ENCODE results near the gene ARHGAP25. TPM values are rescaled to one million over a fixed set of nuclear protein-coding genes. Genes with fewer than 3 reads are reported as not detected.
A peak's percentile ranks its signal among the peaks of the same experiment; 100 is the strongest.

Gene ARHGAP25
- total RNA-seq, 2 experiments from 2014 or later = 18.6 to 43.8 TPM

GRCh38 chr2:68687018-68687417 lies 47.6 kb upstream of the ARHGAP25 start:
- Histone ChIP-seq H3K9me2 (ENCODE audit: insufficient read depth, low read length) (no peaks in the 10 kb centered on the region), H3K36me3 (ENCODE audit: insufficient read depth, low read length) (no peaks in the 10 kb centered on the region), H3K4me1 (ENCODE audit: insufficient read depth, low read length, poor library complexity, severe bottlenecking) (peaks cover 53% of the 10 kb centered on the region), H3K4me2 (ENCODE audit: low read length) (no peak overlapping the region), H3K79me2 (ENCODE audit: insufficient read depth, low read depth, low read length) (peaks cover 6% of the 10 kb centered on the region; the same call in 1 of the 2 replicates), H4K20me1 (ENCODE audit: insufficient read depth, low read length) (no peaks in the 10 kb centered on the region), H3K27ac (ENCODE audit: low read depth, low read length, poor library complexity, severe bottlenecking) (no peak overlapping the region), H2AFZ (ENCODE audit: low read length) (no peak overlapping the region), H3K4me3 (ENCODE audit: low read depth, low read length, poor library complexity, severe bottlenecking) (no peak overlapping the region), H3K9me3 (ENCODE audit: low read length) (peaks cover 14% of the 10 kb centered on the region; the same call in 1 of the 2 replicates)
- ChIA-PET POLR2A (no interaction called here), CTCF (ENCODE audit: unreplicated experiment) (no interaction called here)
- intact Hi-C loops (cut with micrococcal nuclease; ENCODE audit: unreplicated experiment) = no loop called here
- no peak for DNase-seq (ENCODE audit: low spot score)
- TF ChIP-seq, protein P1, sequence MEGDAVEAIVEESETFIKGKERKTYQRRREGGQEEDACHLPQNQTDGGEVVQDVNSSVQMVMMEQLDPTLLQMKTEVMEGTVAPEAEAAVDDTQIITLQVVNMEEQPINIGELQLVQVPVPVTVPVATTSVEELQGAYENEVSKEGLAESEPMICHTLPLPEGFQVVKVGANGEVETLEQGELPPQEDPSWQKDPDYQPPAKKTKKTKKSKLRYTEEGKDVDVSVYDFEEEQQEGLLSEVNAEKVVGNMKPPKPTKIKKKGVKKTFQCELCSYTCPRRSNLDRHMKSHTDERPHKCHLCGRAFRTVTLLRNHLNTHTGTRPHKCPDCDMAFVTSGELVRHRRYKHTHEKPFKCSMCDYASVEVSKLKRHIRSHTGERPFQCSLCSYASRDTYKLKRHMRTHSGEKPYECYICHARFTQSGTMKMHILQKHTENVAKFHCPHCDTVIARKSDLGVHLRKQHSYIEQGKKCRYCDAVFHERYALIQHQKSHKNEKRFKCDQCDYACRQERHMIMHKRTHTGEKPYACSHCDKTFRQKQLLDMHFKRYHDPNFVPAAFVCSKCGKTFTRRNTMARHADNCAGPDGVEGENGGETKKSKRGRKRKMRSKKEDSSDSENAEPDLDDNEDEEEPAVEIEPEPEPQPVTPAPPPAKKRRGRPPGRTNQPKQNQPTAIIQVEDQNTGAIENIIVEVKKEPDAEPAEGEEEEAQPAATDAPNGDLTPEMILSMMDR (conservative IDR thresholded peaks at IDR 0.05; ENCODE audit: low read length) = no peak
- no peak for TF ChIP-seq EZH2phosphoT487 (IDR thresholded peaks at IDR 0.05; ENCODE audit: borderline replicate concordance, low read depth, low read length)
- BruUV-seq (replicated peaks) = no TSS peak

DNA sequence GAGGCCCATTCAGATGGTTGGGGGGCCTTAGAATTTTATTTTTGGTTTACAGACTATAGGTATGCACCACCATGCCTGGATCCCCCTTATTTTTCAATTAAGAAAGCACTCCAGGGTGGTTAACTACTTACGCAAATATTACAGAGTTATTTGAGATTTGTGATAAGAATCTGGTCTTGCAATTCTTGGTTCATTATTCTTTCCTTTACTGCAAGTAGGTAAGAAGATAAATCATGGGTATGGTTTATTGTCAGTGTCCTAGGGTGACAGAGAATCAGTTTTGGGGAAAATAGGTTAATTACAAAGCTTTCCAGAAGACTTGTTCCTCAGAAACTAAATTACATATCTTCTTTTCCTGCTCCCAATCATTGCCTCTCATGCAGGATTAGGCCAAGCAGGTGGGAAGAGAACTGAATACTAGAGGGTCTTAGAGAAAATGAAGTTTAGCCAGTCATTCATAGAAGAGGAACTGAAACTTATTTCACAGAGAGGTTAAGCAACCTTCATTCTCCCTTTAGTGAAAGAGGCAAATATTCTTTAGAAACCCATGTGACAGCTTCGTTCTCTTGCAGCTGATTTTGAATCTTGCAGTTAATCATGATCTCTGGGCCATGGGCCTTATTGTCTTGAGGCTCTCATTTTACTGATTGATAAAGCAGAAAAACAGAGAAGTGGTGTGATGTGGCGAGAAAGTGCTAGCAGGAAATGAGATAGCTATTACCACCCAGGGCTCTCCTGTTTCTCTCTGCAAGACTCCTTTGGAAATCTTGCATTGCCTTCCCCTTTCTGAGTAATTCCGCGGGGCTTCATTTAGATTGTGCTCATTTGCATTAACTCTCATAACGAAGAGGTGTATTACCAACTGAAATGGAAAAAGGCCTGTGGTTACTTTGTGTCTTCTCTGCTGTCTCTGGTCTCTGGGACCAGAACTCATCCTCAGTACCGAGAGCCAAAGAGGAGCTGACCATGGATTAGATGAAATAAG lies 44.8 kb upstream of the ARHGAP25 start:
- TF ChIP-seq, protein P1 (conservative IDR thresholded peaks at IDR 0.05; ENCODE audit: low read length) = no peak
- no peak for TF ChIP-seq EZH2phosphoT487 (IDR thresholded peaks at IDR 0.05; ENCODE audit: borderline replicate concordance, low read depth, low read length)
- intact Hi-C loops (cut with micrococcal nuclease; ENCODE audit: unreplicated experiment) = loop anchor here (2.0 to 5.0 kb wide), 2 partner anchors 37 to 223 kb away; partner anchors contain the start of genes APLF and FBXO48
- no peaks in the 10 kb centered on the region for H3K36me3 ChIP-seq (ENCODE audit: insufficient read depth, low read length)
- BruUV-seq (replicated peaks) = no TSS peak
- H3K4me3 ChIP-seq (ENCODE audit: low read depth, low read length, poor library complexity, severe bottlenecking) = peak overlapping the region; percentile 61
- peaks cover 61% of the 10 kb centered on the region for H3K4me1 ChIP-seq (ENCODE audit: insufficient read depth, low read length, poor library complexity, severe bottlenecking)
- no peaks in the 10 kb centered on the region for H4K20me1 ChIP-seq (ENCODE audit: insufficient read depth, low read length)
- H3K27ac ChIP-seq (ENCODE audit: low read depth, low read length, poor library complexity, severe bottlenecking) = peak overlapping the region; percentile 98
- H3K9me3 ChIP-seq (ENCODE audit: low read length) = peaks cover 9% of the 10 kb centered on the region; the same call in 1 of the 2 replicates
- DNase-seq (ENCODE audit: low spot score) = peak; percentile 92
- peaks cover 6% of the 10 kb centered on the region; the same call in 1 of the 2 replicates for H3K79me2 ChIP-seq (ENCODE audit: insufficient read depth, low read depth, low read length)
- ChIA-PET POLR2A (interaction anchor here (0.5 to 3.2 kb wide), 12 partner anchors 20 to 414 kb away, joined by 3 to 13 read pairs (median 4); partner anchors contain the start of genes APLF and FBXO48), CTCF (ENCODE audit: unreplicated experiment) (no interaction called here)
- no peaks in the 10 kb centered on the region for H3K9me2 ChIP-seq (ENCODE audit: insufficient read depth, low read length)
- H2AFZ ChIP-seq (ENCODE audit: low read length) = peak overlapping the region; percentile 71
- peak overlapping the region; percentile 86 for H3K4me2 ChIP-seq (ENCODE audit: low read length)
